Heart right ventricle (tissue), 16 donors: ENCODE data around the gene NPAS2. TPM values are rescaled to one million over a fixed set of nuclear protein-coding genes. Genes with fewer than 3 reads are reported as not detected.

Source experiments
- ATAC-seq, 8 donors: fragments of 200-7000 bp; cut with Tn5 transposase; one replicate each; pipeline ENCODE4 v1.9.1; 2020; ENCODE audit warnings: mild to moderate bottlenecking in 8 of 8, moderate library complexity in 8 of 8, moderate number of reproducible peaks in 1 of 8
- DNase-seq, 2 donors: peaks; one replicate each; pipeline ENCODE4 v3.0.0-alpha.2; 2020
- H3K27ac ChIP-seq, 10 donors: fragments of 200-600 bp; sonication (generic) in 2 of 10; one replicate each; pipeline versions ENCODE4 v1.5.0 to v1.8.0; 2020 to 2022; ENCODE audit warnings: mild to moderate bottlenecking in 3 of 10
- H3K27me3 ChIP-seq, 7 donors: fragments of 200-600 bp; one replicate each; pipeline ENCODE4 v1.8.0; 2021 to 2022; ENCODE audit warnings: mild to moderate bottlenecking in 2 of 7
- H3K36me3 ChIP-seq, 9 donors: fragments of 200-600 bp; sonication (generic) in 1 of 9; one replicate each; pipeline versions ENCODE4 v1.5.0 to v1.8.0; 2020 to 2022; ENCODE audit warnings: mild to moderate bottlenecking in 2 of 9
- H3K4me1 ChIP-seq, 9 donors: fragments of 200-600 bp; sonication (generic) in 1 of 9; one replicate each; pipeline versions ENCODE4 v1.5.0 to v1.8.0; 2020 to 2022; ENCODE audit warnings: mild to moderate bottlenecking in 4 of 9
- H3K4me3 ChIP-seq, 10 donors: fragments of 200-600 bp; sonication (generic) in 2 of 10; one replicate each; pipeline versions ENCODE4 v1.5.0 to v1.8.0; 2020 to 2022; ENCODE audit warnings: mild to moderate bottlenecking in 7 of 10, moderate library complexity in 2 of 10
- H3K9me3 ChIP-seq, 11 donors: fragments of 200-600 bp in 10 of 11; sonication (generic) in 2 of 11; one replicate each; pipeline versions ENCODE4 v1.5.0 to v1.8.0; 2013 to 2022; ENCODE audit warnings: mild to moderate bottlenecking in 2 of 11, control low read depth in 1 of 11, moderate library complexity in 1 of 11
- CTCF ChIP-seq, 9 donors: fragments of 200-600 bp; sonication (generic) in 2 of 9; IDR thresholded peaks; one replicate each; pipeline versions ENCODE4 v1.5.0 to v1.8.0; 2021 to 2022; ENCODE audit warnings: antibody characterized with exemption in 9 of 9, mild to moderate bottlenecking in 5 of 9, moderate library complexity in 1 of 9
- WGBS, 2 donors: extraction: QIAGEN DNeasy Blood & Tissue Kit; methylation state at CpG; one replicate each; pipeline ENCODE4 v1.1.7; 2013; ENCODE audit warnings: inconsistent platforms in 1 of 2; 5-methylcytosine and 5-hydroxymethylcytosine counted together
- intact Hi-C, 10 donors: fragments of 100-400 bp; cut with DNase I; formaldehyde crosslinking; loops; one replicate each; pipeline versions ENCODE4 v1.11.1 to v1.14.2; 2022
- polyA plus RNA-seq, 2 donors: library from polyadenylated mRNA; stranded (reverse); fragments of 200-250 nt; gene quantifications; one replicate each; pipeline ENCODE4 v1.2.3, GENCODE V29; 2013
- total RNA-seq, 10 donors: library from RNA; stranded (reverse); fragmentation: NEBNext Ultra II Directional in 3 of 10; extraction: Animal tissue kit (Norgen Biotek cat#: 25700) in 3 of 10; gene quantifications; one replicate each; pipeline versions ENCODE4 v1.2.1 to v1.2.4, GENCODE V29; 2021 to 2023
- donor health status: Arrhythmogenic right ventricular cardiomyopathy.
- donor health status: ischemic (EF 13 %, LVEDD 7.1; RV severe dilation, severe dysfunction).
- donor health status: healthy with polysubstance abuse.
- donor health status: DM: no; HTN: yes; CAD: no.
- donor health status: DM: no; HTN: no; CAD: no.
- donor health status: ischemic (EF 25% LVEDD 6.9; RV normal size, moderate dysfunction).
- donor health status: ischemic (EF 25% LVEDD 5.7; RV mildly dilated, moderate dysfunction).
- donor health status: healthy.
- donor health status: DM: yes; HTN: yes; CAD: no.
- donor health status: Ischemic cardiomyopathy.
- donor health status: ischemic (EF 35%, LVEDD 5.7; RV mildly dilated, moderate dysfunction).
- donor health status: nonischemic (EF 11% LVEDD 7.7; RV severe dilation, severe dysfunction).
- donor health status: DM: yes; HTN: yes; CAD: no.
- donor health status: PGD.
- donor health status: ischemic (EF 29% LVEDD 5.4; RV normal size, mild dysfunction).
- donor health status: nonischemic (EF 23%, LVEDD 6.1; RV moderate dilation, normal function).

The NPAS2 gene
- total and polyA plus RNA-seq, 12 donors: 32.1 to 70.1 (median 41.2) TPM

DNA sequence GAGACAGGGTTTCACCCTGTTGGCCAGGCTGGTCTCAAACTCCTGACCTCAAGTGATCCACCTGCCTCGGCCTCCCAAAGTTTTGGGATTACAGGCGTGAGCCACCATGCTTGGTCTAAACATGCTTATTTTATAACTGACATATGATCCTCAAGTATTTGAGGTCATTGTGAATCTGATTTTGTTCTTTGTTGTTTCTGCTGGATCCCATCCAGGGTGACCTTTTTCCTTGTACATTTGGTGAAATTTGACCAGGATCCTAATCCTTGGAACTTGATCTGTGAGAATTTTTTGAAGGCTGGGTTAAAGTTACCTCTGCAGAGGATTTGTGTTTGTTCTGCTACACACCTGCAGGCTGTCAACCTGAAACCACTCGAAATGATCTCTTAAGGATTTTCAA, 49.2 kb downstream of the NPAS2 start:
- Histone ChIP-seq H3K27me3 (no peaks in the 10 kb centered on the region), H3K36me3 (peaks cover 0 to 6% (median 0%) of the 10 kb centered on the region in 9 donors), H3K27ac (no peak overlapping the region), H3K4me3 (no peak overlapping the region), H3K4me1 (peaks cover 0 to 16% (median 0%) of the 10 kb centered on the region in 9 donors), H3K9me3 (peaks cover 0 to 25% (median 12%) of the 10 kb centered on the region in 11 donors)
- WGBS, 2 donors: 91 to 98% methylated on average over 3 of the region's 3 CpGs
- no peak for TF ChIP-seq CTCF (IDR thresholded peaks at IDR 0.05)
- intact Hi-C loops: no loop called here
- ATAC-seq (no peak), DNase-seq (no peak)

- intact Hi-C loops: loop anchor here in 1 of 10 donors (10.0 kb wide), 1 partner anchor 46 kb away; the partner anchor contains the start of gene NPAS2
- peaks cover 0 to 1% (median 0%) of the 10 kb centered on the region in 9 donors for H3K36me3 ChIP-seq
- H3K9me3 ChIP-seq: peaks cover 0 to 25% (median 12%) of the 10 kb centered on the region in 11 donors
- 79 to 93% methylated on average over 6 of the region's 6 CpGs for WGBS, 2 donors
- H3K4me3 ChIP-seq: no peak overlapping the region
- DNase-seq: no peak
- peak in 3 of 9 donors; percentile 15 to 29 (median 18) for TF ChIP-seq CTCF (IDR thresholded peaks at IDR 0.05)
- H3K4me1 ChIP-seq: peaks cover 0 to 7% (median 4%) of the 10 kb centered on the region in 9 donors
- no peak overlapping the region for H3K27ac ChIP-seq
- peak in 1 of 8 donors; percentile 28 for ATAC-seq
- H3K27me3 ChIP-seq: no peaks in the 10 kb centered on the region
Observed at GRCh38 chr2:100870652-100871531, 51.0 kb downstream of the NPAS2 start.

DNA sequence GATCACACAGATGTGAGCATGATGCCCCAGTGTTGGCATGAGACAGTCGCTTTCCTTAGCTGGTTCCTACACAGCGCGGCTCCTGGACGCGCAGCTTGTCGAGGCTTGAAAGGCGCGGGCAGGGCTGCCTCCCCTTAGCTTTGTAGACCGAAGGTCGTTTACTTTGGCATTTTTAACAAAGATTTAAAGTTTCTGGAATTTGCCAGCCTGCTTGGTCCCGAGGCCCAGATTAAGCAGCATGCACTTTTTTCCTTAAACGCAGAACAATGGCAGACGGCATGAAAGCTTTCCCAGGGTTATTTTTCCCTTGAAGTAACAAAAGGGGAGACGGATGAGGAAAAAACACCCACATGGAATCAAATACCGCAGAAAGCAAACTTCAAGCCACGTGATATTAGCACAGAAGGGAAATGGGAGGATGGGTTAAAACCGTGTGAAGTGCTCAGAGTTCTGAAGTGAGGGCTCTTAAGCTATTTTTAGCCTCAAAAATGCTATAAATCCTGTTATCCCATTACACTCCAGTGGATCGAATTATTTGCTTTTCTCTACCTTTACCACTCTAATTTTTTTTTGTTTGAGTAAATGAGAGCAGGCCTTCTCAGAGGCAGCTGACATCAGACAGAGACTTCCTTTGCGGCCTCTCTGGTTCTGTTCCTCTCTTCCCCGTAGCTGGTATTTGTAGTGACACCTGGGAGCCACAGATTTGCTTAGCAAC, 55.7 kb downstream of the NPAS2 start:
- H3K27ac ChIP-seq: peak overlapping the region in 4 of 10 donors; percentile 24 to 55 (median 40)
- WGBS, 2 donors: 65 to 67% methylated on average over 20 of the region's 20 CpGs
- no peak for DNase-seq

More for the DNA sequence above, 55.7 kb downstream of the NPAS2 start:
- peak in 2 of 8 donors; percentile 19 to 54 for ATAC-seq
- Histone ChIP-seq H3K4me3 (no peak overlapping the region), H3K36me3 (no peaks in the 10 kb centered on the region), H3K27me3 (no peaks in the 10 kb centered on the region), H3K4me1 (peaks cover 0 to 47% (median 23%) of the 10 kb centered on the region in 9 donors), H3K9me3 (no peaks in the 10 kb centered on the region)
- intact Hi-C loops: loop anchor here in 3 of 10 donors (5.0 to 10.0 kb wide), 3 partner anchors 51 to 143 kb away; partner anchors contain the start of gene NPAS2 (in 2 of the 3)
- no peak for TF ChIP-seq CTCF (IDR thresholded peaks at IDR 0.05)
